Measurements from ENCODE around the gene ACER2. TPM values are rescaled to one million over a fixed set of nuclear protein-coding genes. Genes with fewer than 3 reads are reported as not detected.

Gene ACER2
- total and polyA plus RNA-seq, 2 donors (not counting 1 experiment from before 2014, with no cell fraction given), result 1.2 to 4.5 TPM

DNA sequence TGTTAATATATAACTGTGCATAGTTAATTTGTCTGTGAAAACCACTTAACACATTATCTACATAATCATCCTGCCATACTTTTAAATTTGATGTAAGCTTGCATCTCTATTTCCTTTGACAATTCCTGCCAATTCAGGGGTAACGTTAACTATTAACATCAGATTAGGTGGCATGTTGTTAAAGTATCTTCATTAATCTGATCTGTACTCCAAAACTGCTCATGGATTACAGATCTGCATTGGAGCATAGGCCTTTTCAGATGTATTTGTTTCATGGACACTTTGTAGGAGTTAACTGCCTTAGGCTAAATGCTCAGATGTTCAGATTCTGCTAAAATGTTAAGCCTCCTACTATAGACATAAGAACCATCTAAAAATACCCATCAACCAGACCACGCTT lies 31.9 kb upstream of the ACER2 start:
- Histone ChIP-seq H3K9ac (ENCODE audit: insufficient read depth, low read length) (no peak overlapping the region), H3K9me3 (ENCODE audit: control insufficient read depth, insufficient read depth, low read depth, low read length) (no peaks in the 10 kb centered on the region), H3K4me2 (ENCODE audit: extremely low read depth, insufficient read depth, low read length) (peak overlapping the region; percentile 85), H3K27me3 (ENCODE audit: control insufficient read depth, insufficient read depth, low read length) (no peaks in the 10 kb centered on the region), H2AFZ (ENCODE audit: low read length) (no peak overlapping the region), H3K36me3 (ENCODE audit: control insufficient read depth, insufficient read depth, low read length) (peaks cover 7% of the 10 kb centered on the region), H3K79me2 (ENCODE audit: control insufficient read depth, insufficient read depth, low read length) (peaks cover 31% of the 10 kb centered on the region), H4K20me1 (ENCODE audit: control insufficient read depth, extremely low read depth, insufficient read depth, low read length) (no peaks in the 10 kb centered on the region), H3K4me1 (ENCODE audit: control insufficient read depth, extremely low read depth, insufficient read depth, low read length) (peaks cover 2% of the 10 kb centered on the region), H3K27ac (ENCODE audit: insufficient read depth, low read length) (no peak overlapping the region), H3K4me3 (replicated peaks in 1 of 4; ENCODE audit: control extremely low read depth in 1 of 4, insufficient read depth in 1 of 4, low read depth in 3 of 4, low read length in 4 of 4) (peak overlapping the region in 3 of 4 experiments; percentile 78 to 94 (median 87))
- DNase-seq (ENCODE audit: low read depth in 2 of 2), result no peak
- no peak for TF ChIP-seq EZH2 (IDR thresholded peaks at IDR 0.05; ENCODE audit: low read length, missing control alignments)
- TF ChIP-seq, protein P1, sequence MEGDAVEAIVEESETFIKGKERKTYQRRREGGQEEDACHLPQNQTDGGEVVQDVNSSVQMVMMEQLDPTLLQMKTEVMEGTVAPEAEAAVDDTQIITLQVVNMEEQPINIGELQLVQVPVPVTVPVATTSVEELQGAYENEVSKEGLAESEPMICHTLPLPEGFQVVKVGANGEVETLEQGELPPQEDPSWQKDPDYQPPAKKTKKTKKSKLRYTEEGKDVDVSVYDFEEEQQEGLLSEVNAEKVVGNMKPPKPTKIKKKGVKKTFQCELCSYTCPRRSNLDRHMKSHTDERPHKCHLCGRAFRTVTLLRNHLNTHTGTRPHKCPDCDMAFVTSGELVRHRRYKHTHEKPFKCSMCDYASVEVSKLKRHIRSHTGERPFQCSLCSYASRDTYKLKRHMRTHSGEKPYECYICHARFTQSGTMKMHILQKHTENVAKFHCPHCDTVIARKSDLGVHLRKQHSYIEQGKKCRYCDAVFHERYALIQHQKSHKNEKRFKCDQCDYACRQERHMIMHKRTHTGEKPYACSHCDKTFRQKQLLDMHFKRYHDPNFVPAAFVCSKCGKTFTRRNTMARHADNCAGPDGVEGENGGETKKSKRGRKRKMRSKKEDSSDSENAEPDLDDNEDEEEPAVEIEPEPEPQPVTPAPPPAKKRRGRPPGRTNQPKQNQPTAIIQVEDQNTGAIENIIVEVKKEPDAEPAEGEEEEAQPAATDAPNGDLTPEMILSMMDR (conservative IDR thresholded peaks at IDR 0.05 in 1 of 2, IDR thresholded peaks at IDR 0.05 in 1 of 2; ENCODE audit: low read depth in 1 of 2, low read length in 2 of 2), result no peak

DNA sequence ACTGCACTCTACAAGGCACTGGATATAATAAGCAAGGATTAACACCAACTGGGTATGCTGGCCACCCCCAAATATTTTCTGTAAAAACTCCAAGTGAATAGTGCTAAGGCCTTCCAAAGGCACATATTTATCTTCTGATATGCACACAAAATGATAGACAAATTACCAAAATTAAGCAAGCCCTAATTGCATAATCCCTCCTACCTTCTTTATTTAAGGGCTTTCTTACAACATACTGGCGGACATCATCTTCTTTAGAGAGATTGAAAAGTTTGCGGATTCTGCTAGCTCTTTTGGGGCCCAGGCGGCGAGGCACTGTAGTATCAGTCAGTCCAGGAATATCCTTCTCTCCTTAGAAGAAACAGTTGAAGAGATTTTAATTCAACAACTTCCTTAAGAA lies 30.6 kb upstream of the ACER2 start:
- Histone ChIP-seq H3K9ac (ENCODE audit: insufficient read depth, low read length) (no peak overlapping the region), H3K4me3 (replicated peaks in 1 of 4; ENCODE audit: control extremely low read depth in 1 of 4, insufficient read depth in 1 of 4, low read depth in 3 of 4, low read length in 4 of 4) (peak overlapping the region; percentile 78 to 94 (median 88)), H3K4me2 (ENCODE audit: extremely low read depth, insufficient read depth, low read length) (peak overlapping the region; percentile 85), H3K27ac (ENCODE audit: insufficient read depth, low read length) (no peak overlapping the region), H3K27me3 (ENCODE audit: control insufficient read depth, insufficient read depth, low read length) (no peaks in the 10 kb centered on the region), H3K79me2 (ENCODE audit: control insufficient read depth, insufficient read depth, low read length) (peaks cover 31% of the 10 kb centered on the region), H2AFZ (ENCODE audit: low read length) (no peak overlapping the region), H3K36me3 (ENCODE audit: control insufficient read depth, insufficient read depth, low read length) (peaks cover 7% of the 10 kb centered on the region), H4K20me1 (ENCODE audit: control insufficient read depth, extremely low read depth, insufficient read depth, low read length) (no peaks in the 10 kb centered on the region), H3K9me3 (ENCODE audit: control insufficient read depth, insufficient read depth, low read depth, low read length) (no peaks in the 10 kb centered on the region), H3K4me1 (ENCODE audit: control insufficient read depth, extremely low read depth, insufficient read depth, low read length) (peaks cover 2% of the 10 kb centered on the region)
- TF ChIP-seq, protein P1 (conservative IDR thresholded peaks at IDR 0.05 in 1 of 2, IDR thresholded peaks at IDR 0.05 in 1 of 2; ENCODE audit: low read depth in 1 of 2, low read length in 2 of 2), result no peak
- no peak for TF ChIP-seq EZH2 (IDR thresholded peaks at IDR 0.05; ENCODE audit: low read length, missing control alignments)
- DNase-seq (ENCODE audit: low read depth in 2 of 2), result no peak

DNA sequence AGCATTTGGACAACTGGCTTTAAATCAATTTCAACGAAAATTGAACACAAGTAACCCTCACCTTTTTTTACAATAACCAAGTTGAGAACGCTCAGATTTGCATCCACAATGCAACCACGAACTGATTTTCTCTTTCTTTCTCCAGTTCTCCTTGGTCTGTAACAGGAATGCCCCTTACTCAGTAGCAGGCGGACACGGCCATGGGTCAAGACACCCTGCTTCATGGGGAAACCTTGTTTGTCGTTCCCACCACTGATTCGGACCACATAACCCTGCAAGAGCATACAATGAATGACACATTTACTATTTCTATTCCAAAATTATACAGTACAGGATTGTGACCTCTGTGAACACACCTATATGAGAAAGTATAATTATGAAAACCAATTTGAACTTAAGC lies 30.2 kb upstream of the ACER2 start:
- H3K79me2 ChIP-seq (ENCODE audit: control insufficient read depth, insufficient read depth, low read length), result peaks cover 31% of the 10 kb centered on the region
- H3K9ac ChIP-seq (ENCODE audit: insufficient read depth, low read length), result peak overlapping the region; percentile 93
- no peak overlapping the region for H2AFZ ChIP-seq (ENCODE audit: low read length)
- DNase-seq (ENCODE audit: low read depth in 2 of 2), result no peak
- no peaks in the 10 kb centered on the region for H3K9me3 ChIP-seq (ENCODE audit: control insufficient read depth, insufficient read depth, low read depth, low read length)
- peak overlapping the region; percentile 78 to 94 (median 88) for H3K4me3 ChIP-seq (replicated peaks in 1 of 4; ENCODE audit: control extremely low read depth in 1 of 4, insufficient read depth in 1 of 4, low read depth in 3 of 4, low read length in 4 of 4)
- peak overlapping the region; percentile 85 for H3K4me2 ChIP-seq (ENCODE audit: extremely low read depth, insufficient read depth, low read length)
- peaks cover 7% of the 10 kb centered on the region for H3K36me3 ChIP-seq (ENCODE audit: control insufficient read depth, insufficient read depth, low read length)
- peaks cover 2% of the 10 kb centered on the region for H3K4me1 ChIP-seq (ENCODE audit: control insufficient read depth, extremely low read depth, insufficient read depth, low read length)
- H4K20me1 ChIP-seq (ENCODE audit: control insufficient read depth, extremely low read depth, insufficient read depth, low read length), result no peaks in the 10 kb centered on the region
- no peak overlapping the region for H3K27ac ChIP-seq (ENCODE audit: insufficient read depth, low read length)
- TF ChIP-seq, protein P1 (conservative IDR thresholded peaks at IDR 0.05 in 1 of 2, IDR thresholded peaks at IDR 0.05 in 1 of 2; ENCODE audit: low read depth in 1 of 2, low read length in 2 of 2), result no peak
- no peak for TF ChIP-seq EZH2 (IDR thresholded peaks at IDR 0.05; ENCODE audit: low read length, missing control alignments)
- H3K27me3 ChIP-seq (ENCODE audit: control insufficient read depth, insufficient read depth, low read length), result no peaks in the 10 kb centered on the region

Data from fibroblast of lung (primary cell).